ENCODE results near the gene GRM4.

The GRM4 gene

DNA sequence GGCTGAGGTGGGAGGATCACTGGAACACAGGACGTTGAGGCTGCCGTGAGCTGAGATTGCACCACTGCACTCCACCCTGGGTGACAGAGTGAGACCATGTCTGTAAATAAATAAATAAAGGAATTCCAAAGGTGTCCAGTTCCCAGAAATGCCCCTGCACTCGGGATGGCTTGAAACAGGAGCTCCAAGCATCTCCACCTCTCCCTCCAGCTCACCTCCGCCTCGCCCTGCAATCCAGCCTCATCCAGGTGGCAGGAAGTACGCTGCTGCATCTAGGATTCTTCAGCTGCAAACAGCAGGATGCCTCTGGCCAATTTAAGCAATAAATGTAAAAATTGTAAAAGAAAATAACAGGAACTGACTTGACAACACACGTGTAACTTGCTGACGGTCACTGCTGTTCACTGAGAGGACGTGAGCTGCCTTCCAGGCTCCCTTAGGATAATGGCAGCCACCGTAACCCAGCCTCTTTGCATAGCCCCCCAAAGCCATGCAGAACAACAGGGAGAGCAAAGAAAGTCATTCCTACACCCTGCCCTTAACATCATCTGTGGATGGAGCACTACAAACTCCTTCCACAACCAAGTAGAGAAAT lies 11.4 kb upstream of the GRM4 start:
- no peak for DNase-seq (ENCODE audit: low spot score)

GRCh38 chr6:34155471-34156300 lies 9.8 kb upstream of the GRM4 start:
- DNase-seq (ENCODE audit: low spot score), result no peak

DNA sequence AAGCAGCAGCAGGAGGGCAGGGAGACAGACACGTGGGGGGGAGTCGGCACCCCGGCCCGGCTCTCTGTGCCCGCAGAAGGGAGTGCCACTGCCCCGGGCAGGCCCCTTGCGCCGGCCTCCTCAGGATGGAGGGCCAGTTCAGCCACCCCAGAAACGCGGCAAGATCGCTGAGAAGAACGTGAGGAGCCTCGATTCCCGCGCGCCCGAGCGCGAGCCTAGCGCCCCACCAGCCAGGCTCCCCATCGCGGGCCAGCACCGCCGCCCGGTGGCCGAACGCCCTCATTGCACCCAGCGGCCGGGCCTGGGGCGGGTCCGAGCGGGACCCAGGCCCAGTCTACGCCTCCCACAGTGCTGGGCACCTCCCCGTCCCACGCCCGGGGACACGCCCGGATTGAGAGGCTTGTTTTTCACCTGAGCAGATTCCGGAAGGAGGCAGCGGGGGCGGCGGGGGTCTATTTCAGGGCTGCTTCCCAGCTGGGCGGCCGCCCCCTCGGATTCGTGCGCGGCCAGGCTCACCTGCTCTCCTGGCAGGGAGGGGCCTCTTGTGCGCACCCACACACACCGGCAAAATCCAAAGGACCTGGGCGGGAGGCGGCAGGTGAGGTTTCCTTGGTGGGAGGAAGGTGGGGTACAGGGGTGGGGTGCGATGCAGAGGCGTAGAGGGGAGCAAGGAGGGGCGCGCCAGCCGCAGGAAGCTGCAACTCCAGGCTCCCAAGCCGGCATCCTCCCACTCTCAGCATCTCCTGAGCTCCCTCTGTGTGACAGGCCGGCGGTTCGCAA lies 9.0 kb upstream of the GRM4 start:
- peak; percentile 48 for DNase-seq (ENCODE audit: low spot score)

DNA sequence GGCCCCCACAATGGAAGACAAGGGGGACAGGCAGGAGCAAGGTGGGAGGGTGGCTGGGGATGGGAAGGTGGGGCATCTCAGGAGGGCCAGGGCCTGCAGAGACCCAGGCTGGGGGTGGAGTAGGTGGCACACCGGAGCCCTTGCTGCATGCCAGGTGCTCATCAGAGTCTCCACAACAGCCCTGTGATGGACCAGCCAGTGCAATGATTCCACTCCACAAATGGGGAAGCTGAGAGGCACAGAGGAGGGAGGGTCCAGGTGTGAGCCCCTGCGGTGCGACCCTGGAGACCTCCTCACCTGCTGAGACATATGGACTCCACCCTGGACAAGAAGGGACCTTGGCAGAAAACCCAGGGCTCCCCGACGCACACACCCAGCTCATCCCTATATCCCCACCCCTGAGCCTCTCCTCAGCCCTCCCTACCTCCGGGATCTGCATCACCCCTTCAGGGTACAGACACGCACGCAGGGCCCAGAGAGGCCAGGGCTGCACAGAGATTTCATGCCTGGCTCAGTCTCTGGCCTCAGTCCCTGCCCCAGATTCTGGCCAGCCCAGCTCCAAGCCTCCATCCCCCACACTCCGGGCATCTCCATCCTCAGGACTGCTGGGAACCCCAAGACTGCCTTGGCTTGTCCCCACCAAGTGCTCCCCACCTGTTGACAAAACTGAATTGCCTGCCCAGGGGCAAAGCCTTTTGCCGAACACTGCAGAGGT lies 7.1 kb upstream of the GRM4 start:
- no peak for DNase-seq (ENCODE audit: low spot score)

DNA sequence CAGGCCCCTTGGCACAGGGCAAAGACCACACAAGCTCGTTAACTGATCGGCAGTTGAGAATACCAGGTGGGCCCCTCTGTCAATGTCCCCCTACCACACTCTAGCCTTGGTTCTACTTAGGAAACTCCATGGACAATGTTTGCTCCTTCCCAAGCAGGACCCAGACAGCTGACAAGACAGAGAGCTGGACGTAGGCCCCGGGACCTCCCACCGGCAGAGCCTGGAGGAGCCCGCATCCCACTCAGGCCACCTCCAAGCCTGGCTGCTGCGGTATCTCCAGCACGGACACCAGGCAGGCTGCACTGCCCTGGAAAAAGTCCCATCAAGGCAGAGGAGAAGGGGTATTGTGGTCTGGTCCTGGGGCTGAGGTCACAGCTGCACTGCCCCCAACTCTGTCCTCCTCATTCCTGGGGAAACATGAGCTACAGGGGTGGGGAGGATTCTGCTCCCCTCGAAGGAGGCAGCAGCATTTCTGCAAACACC lies 6.2 kb upstream of the GRM4 start:
- no peak for DNase-seq (ENCODE audit: low spot score)

DNA sequence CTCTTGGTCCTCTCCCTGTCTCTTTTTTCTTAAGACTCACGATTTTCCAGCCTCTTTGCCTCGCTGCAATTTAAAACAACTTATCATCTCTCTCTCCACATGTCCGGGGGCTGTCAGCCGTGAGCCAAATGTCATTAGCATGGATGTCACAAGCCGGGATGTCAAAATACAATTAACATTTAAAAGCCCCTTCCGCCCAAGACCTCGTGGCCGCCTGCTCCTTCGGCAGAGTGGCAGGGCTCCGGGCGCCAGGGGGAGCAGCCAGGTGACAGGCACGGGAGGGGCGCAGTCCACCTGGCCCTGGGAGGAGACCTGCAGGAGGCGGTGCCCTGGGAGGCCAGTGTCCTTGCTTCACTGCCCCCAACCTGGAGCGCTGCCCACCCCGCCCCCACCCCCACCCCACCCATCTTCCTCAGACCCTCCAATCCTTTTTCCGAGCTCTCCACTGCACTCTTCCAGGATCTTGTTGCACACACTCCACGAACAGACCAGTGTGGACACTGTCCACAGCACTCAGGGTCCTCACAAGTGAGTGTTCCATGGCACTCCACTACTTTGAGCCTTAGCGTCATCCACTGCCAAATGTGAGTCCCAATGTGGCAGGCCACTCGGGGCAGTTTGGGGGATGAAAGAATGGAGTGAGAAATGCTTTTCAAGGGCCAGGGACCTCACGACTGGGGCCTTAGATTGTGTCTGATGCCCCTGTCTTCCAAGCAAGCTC lies 5.6 kb upstream of the GRM4 start:
- no peak for DNase-seq (ENCODE audit: low spot score)

- DNase-seq (ENCODE audit: low spot score), result no peak
Observed at GRCh38 chr6:34150766-34151165, 4.9 kb upstream of the GRM4 start.

- no peak for DNase-seq (ENCODE audit: low spot score)
Observed at GRCh38 chr6:34149831-34150400, 4.0 kb upstream of the GRM4 start.

DNA sequence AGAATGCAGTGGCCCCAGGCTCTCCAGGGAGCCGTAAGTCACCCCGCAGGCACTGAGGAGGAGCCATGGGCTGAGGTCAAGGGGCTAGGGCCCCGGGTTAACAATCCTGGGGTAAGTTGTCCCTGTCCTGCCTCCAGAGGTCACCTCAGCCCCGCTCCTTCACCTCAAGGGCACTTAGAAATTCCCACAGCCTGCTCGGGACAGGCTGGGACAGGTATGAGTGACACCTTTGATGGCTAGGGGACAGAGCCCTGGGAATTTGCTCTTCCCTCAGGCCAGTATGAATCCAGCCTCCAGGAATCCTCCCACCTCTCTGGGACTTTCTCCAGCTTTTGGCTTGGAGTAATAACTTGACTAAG lies 3.5 kb upstream of the GRM4 start:
- no peak for DNase-seq (ENCODE audit: low spot score)

GRCh38 chr6:34148631-34149451 lies 3.0 kb upstream of the GRM4 start:
- no peak for DNase-seq (ENCODE audit: low spot score)

- no peak for DNase-seq (ENCODE audit: low spot score)
Observed at GRCh38 chr6:34147906-34148630, 2.2 kb upstream of the GRM4 start.

GRCh38 chr6:34146801-34147592 lies 1.1 kb upstream of the GRM4 start:
- DNase-seq (ENCODE audit: low spot score), result no peak

DNA sequence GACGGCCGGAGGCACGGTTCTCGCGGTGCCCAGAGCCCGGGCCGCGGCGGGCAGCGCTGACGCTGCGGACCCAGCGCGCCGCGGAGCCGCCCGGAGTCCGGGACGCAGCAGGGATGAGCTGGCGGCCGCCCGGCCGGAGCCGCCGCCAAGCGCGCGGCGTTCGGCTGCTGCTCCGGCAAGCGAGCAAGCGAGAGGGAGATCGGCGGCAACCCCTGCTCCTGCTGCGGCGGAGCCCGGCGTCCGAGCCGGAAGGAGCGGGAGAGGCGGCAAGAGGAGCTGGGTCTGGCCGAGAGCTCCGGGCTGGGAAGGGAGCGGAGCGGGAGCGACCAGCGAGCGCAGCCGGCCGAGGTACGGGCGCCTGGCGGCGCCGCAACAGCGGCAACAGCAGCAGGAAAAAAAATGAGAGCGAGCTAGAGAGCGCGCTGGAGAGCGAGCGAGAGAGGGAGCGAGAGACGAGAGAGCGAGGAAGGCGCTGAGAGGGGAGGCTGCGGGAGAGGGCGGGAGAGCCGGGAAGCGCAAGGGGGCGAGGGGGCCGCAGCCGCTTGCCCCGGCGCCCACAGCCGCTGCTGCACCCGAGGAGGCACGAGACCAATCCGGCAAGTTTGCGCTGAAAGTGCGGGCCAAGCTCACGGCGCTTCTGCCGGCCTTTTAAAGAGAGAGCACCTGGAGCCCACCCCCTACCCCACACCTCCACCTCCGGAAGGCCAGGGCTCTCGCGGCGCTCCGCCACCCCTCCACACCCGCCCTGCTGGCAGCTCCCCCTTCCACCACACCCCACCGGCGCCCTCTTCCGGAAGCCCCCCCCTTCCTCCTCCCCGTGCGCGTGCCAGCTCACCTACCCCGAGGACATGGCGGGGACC lies 496 bp downstream of the GRM4 start:
- no peak for DNase-seq (ENCODE audit: low spot score)

GRCh38 chr6:34144581-34145160 lies 1.2 kb downstream of the GRM4 start:
- no peak for DNase-seq (ENCODE audit: low spot score)

GRCh38 chr6:34143884-34144580 lies 1.9 kb downstream of the GRM4 start:
- peak; percentile 19 for DNase-seq (ENCODE audit: low spot score)

DNA sequence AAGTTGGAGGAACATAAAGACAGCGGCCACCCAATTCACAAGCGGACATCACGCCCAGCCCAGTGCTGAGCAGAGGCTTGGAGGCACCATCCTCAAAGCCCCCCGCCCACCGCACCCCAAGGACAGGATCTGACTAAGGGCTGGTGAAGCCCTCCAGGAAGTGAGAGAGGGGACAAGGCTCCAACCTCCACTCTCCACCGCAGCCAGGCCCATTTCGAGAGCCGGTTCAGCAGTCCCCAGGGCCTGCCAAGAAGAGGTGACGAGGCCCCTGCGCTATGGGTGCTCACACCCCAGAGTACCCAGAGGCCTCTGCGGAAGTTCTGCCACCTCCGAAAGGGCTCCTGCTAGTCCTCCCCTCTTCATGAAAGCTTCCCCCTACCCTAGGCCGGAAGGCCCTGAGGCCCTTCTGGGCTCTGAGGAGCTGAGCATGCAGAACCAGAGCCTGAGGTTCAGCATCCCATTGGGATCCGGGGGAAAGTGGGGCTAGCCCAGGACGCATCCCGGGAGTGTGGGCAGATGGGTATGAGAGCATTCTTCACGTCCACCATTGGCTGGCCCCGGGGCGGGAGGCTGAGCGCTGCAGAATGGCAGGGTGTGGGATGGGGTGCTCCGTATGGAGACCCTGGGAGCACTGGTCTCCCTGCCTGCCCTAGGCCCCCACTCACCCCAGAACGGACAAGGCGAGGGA lies 2.5 kb downstream of the GRM4 start:
- DNase-seq (ENCODE audit: low spot score), result no peak

Data from CD4-positive, alpha-beta T cell treated with Interleukin-6 at 100 ng/mL for 8 hours (primary cell).